Cardiac muscle cell (in vitro differentiated cells and primary cell): ENCODE measurements around the gene CTNS. TPM values are rescaled to one million over a fixed set of nuclear protein-coding genes. Genes with fewer than 3 reads are reported as not detected.

Source experiments
- DNase-seq, 2 donors: peaks; one replicate each; pipeline versions ENCODE4 v3.0.0 to v3.0.0-alpha.2; 2010 to 2017; ENCODE audit warnings: low read depth in 1 of 2, low spot score in 1 of 2
- H3K27ac ChIP-seq: fragments of 200-600 bp; sonication (generic); 2 replicates; pipeline ENCODE4 v1.5.1; 2016
- H3K27me3 ChIP-seq: fragments of 200-600 bp; sonication (generic); 2 replicates; pipeline ENCODE4 v1.6.0; 2016; ENCODE audit warnings: control low read depth
- H3K36me3 ChIP-seq: fragments of 200-600 bp; sonication (generic); 2 replicates; pipeline ENCODE4 v1.5.1; 2016; ENCODE audit warnings: control low read depth
- H3K4me1 ChIP-seq: fragments of 200-600 bp; sonication (generic); 2 replicates; pipeline ENCODE4 v1.8.1; 2017; ENCODE audit warnings: low read depth, mild to moderate bottlenecking, mixed run types
- H3K4me3 ChIP-seq: fragments of 200-600 bp; sonication (generic); 2 replicates; pipeline ENCODE4 v1.5.1; 2016; ENCODE audit warnings: mild to moderate bottlenecking
- H3K9me3 ChIP-seq: fragments of 200-600 bp; sonication (generic); 2 replicates; pipeline ENCODE4 v1.5.1; 2017; ENCODE audit warnings: low read depth, mild to moderate bottlenecking, control low read depth
- polyA plus RNA-seq: library from polyadenylated mRNA; unstranded; fragments of >200 nt; fragmentation: Nextera tagmentation; extraction: Ambion mirVana; gene quantifications from 2 replicates; pipeline ENCODE4 v1.2.1, GENCODE V29; 2016
- total RNA-seq: library from RNA; depleted of rRNA; stranded (reverse); fragments of >200 nt; gene quantifications from 2 replicates; pipeline ENCODE4 v1.2.3, GENCODE V29; 2016
- TF ChIP-seq, protein P1 (sequence below): IDR thresholded peaks from 2 replicates; pipeline ENCODE4 v1.5.1; 2012; ENCODE audit warnings: low read depth, mild to moderate bottlenecking, low read length

CTNS gene
- total and polyA plus RNA-seq, 2 experiments from 2014 or later = 17.8 to 21.1 TPM

DNA sequence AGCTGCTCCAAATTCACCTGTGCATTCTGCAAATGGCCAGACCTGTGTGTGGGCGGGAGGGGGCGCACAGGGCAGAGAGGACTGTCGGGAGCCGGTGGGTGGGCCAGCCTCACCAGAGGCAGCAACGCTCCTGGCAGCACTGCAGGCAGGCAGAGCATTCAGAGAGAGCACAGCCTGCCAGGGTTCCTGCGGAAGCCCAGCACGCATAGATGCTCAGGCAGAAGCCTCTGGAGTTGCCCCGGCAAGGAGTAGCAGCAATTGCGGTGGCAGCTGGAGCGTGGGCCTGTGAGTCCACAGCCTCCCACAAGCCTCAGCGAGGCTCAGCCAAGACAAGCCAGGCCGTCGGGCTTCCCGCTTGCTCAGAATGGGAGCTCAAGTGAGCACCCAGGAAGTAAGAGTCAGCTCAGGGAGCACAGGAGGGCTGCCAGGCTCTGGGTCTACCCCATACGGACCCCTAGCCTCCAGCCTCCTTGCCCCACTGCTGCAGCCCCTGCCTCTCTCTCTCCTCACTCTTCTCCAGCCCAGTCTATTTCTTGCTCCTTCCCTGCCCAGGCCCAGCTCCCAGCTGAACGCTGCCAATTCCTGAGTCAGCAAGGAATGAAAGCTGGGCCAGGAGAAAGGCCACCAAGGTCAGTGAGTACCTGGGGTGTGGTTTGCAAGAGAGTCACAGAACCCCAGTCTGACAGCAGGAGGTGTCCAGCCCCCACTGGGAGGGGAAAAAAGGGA, 41.7 kb downstream of the CTNS start:
- no peaks in the 10 kb centered on the region for H3K27me3 ChIP-seq
- TF ChIP-seq, protein P1, sequence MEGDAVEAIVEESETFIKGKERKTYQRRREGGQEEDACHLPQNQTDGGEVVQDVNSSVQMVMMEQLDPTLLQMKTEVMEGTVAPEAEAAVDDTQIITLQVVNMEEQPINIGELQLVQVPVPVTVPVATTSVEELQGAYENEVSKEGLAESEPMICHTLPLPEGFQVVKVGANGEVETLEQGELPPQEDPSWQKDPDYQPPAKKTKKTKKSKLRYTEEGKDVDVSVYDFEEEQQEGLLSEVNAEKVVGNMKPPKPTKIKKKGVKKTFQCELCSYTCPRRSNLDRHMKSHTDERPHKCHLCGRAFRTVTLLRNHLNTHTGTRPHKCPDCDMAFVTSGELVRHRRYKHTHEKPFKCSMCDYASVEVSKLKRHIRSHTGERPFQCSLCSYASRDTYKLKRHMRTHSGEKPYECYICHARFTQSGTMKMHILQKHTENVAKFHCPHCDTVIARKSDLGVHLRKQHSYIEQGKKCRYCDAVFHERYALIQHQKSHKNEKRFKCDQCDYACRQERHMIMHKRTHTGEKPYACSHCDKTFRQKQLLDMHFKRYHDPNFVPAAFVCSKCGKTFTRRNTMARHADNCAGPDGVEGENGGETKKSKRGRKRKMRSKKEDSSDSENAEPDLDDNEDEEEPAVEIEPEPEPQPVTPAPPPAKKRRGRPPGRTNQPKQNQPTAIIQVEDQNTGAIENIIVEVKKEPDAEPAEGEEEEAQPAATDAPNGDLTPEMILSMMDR = no peak
- no peak for DNase-seq
- no peaks in the 10 kb centered on the region for H3K4me1 ChIP-seq
- no peaks in the 10 kb centered on the region for H3K9me3 ChIP-seq
- H3K36me3 ChIP-seq = no peaks in the 10 kb centered on the region
- no peak overlapping the region for H3K4me3 ChIP-seq
- no peak overlapping the region for H3K27ac ChIP-seq

DNA sequence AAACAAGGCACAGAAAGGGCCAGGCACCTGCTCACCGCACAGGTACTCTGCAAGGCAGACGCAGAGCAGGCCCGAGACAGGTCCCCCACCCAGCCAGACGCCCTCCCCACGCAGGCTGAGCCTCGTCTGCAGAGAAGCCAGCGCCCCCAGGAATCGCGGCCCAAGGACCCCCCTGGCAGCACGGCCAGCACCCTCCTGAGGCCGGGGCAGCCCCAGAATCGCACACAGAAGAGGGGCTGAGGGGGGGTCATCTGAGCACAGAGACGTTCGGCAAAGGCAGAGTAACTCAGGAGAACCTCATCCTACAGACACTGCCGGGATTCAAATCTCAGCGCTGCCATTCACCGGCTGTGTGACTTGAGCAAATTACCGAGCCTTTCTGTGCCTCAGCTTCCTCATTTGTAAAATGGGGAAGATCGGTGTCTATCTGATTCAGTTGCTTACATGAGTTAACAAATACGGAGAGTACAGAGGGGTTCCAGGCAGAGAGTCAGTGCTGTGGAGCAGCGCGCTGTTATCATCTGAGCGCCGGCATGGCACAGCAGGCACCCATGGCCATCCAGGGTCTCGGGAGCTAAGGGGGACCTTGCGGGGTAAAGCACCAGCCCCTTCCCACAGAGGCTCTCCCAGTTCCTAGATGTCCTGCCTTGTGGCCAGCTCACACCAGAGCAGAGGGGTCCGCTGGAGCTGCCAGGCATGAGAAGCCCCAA, 42.4 kb downstream of the CTNS start:
- H3K27ac ChIP-seq = no peak overlapping the region
- no peaks in the 10 kb centered on the region for H3K4me1 ChIP-seq
- no peaks in the 10 kb centered on the region for H3K9me3 ChIP-seq
- H3K36me3 ChIP-seq = no peaks in the 10 kb centered on the region
- H3K27me3 ChIP-seq = no peaks in the 10 kb centered on the region
- TF ChIP-seq, protein P1 = no peak
- no peak overlapping the region for H3K4me3 ChIP-seq
- DNase-seq = no peak

DNA sequence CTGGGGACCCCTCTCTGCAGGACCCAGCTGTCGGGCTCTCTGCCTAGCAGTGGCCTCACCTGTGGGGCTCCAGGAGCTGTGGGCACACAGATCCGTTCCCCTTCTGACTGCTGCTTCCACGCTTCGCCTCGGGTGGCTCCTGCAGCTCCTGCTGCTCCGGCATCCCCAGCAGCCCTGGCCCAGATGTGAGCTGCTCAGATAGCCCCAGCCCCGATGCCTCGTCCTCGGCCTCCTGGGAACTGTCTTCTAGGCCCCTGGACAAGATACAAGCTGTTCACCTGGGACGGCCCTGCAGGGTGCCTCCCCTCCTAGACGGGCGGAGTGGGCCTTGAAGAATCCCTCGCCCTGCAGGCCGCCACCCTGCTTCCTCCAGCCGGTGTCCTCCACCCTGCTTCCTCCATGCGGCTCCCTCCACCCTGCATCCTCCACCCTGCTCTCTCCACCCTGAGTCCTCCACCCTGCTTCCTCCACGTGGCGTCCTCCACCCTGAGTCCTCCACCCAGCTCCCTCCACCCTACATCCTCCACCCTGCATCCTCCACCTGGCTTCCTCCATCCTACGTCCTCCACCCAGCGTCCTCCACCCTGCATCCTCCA, 43.1 kb downstream of the CTNS start:
- DNase-seq = no peak
- Histone ChIP-seq H3K27me3 (no peaks in the 10 kb centered on the region), H3K27ac (no peak overlapping the region), H3K36me3 (no peaks in the 10 kb centered on the region), H3K4me1 (no peaks in the 10 kb centered on the region), H3K9me3 (no peaks in the 10 kb centered on the region), H3K4me3 (no peak overlapping the region)
- TF ChIP-seq, protein P1 = no peak

DNA sequence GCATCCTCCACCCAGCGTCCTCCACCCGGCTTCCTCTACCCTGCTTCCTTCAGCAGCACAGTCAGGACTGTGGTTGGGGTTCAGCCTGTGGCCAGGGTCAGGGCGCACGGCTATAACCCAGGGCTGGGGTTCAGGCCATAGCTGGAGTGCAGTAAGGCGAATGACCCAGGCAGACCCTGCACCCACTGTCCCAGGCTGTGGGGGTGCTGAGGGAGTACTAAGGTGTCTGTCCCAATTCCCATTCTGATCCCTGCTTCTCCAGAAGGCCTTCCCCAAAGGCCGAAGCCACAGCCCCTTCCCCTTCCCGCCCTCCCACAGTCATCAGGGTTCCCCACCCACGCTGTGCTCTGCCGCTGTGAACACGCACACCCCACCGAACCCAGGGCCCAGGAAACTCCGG, 44.5 kb downstream of the CTNS start:
- H3K9me3 ChIP-seq = no peaks in the 10 kb centered on the region
- DNase-seq = no peak
- TF ChIP-seq, protein P1 = no peak

DNA sequence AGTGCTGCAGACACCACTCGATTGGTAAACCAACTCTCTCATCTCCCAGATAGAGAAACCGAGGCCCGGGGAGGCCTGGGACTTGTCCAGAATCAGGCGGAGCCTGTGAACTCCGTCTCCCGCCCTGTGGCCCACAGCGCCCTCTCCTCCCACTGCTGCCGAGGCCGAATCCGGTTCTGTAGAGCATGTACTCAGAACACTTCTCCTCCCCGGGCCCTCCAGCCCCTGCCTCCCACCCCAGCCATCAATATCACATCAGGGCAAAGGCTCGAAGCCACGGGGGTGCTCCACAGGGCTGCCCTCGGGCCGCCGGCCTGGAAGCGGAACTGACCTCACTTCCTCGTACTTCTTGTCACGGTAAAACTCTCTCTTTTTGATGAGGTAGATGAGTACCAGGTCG, 45.0 kb downstream of the CTNS start:
- no peak overlapping the region for H3K4me3 ChIP-seq
- no peaks in the 10 kb centered on the region for H3K27me3 ChIP-seq
- no peaks in the 10 kb centered on the region for H3K9me3 ChIP-seq
- no peak for DNase-seq
- TF ChIP-seq, protein P1 = no peak
- no peaks in the 10 kb centered on the region for H3K4me1 ChIP-seq
- H3K27ac ChIP-seq = no peak overlapping the region
- no peaks in the 10 kb centered on the region for H3K36me3 ChIP-seq

More for the DNA sequence above, 44.5 kb downstream of the CTNS start:
- Histone ChIP-seq H3K4me1 (no peaks in the 10 kb centered on the region), H3K27me3 (no peaks in the 10 kb centered on the region), H3K4me3 (no peak overlapping the region), H3K27ac (no peak overlapping the region), H3K36me3 (no peaks in the 10 kb centered on the region)
